ENCODE results near the gene BGLAP. TPM values are rescaled to one million over a fixed set of nuclear protein-coding genes. Genes with fewer than 3 reads are reported as not detected.
A peak's percentile ranks its signal among the peaks of the same experiment; 100 is the strongest.

Gene BGLAP
- total RNA-seq, 1 experiment from 2014 or later, result 2.3 TPM

DNA sequence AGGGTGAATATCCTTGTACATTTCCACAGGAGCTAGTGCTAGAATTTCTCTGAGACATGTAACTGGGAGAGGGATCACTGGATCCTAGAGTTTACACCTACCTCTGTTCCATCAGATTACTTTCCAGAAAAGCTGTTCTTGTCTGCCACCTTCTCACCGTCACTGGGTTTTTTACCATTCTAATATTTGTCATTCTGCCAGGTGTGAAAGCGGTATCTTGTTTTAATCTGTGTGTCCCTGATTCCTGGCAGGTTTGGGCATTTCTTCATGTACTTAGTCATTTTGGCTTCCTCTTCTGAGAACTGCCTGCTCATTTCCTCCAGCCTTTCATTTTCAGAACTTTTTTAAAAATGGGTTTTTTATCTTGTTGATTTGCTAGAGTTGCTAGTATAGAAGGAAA lies 24.1 kb upstream of the BGLAP start:
- H3K4me1 Mint-ChIP-seq, result peaks cover 7% of the 10 kb centered on the region
- H3K9me3 Mint-ChIP-seq, result no peaks in the 10 kb centered on the region
- no peak overlapping the region for H3K4me3 Mint-ChIP-seq
- H3K27me3 Mint-ChIP-seq (ENCODE audit: low read depth), result no peaks in the 10 kb centered on the region
- H3K27ac Mint-ChIP-seq, result no peak overlapping the region
- ChIA-PET POLR2A (no interaction called here), CTCF (interaction anchor here (0.7 to 1.2 kb wide), 3 partner anchors 76 to 184 kb away, joined by 3 to 6 read pairs (median 3); no protein-coding TSS in a partner anchor)
- H3K36me3 Mint-ChIP-seq, result peaks cover 37% of the 10 kb centered on the region
- TF ChIP-seq, protein P1, sequence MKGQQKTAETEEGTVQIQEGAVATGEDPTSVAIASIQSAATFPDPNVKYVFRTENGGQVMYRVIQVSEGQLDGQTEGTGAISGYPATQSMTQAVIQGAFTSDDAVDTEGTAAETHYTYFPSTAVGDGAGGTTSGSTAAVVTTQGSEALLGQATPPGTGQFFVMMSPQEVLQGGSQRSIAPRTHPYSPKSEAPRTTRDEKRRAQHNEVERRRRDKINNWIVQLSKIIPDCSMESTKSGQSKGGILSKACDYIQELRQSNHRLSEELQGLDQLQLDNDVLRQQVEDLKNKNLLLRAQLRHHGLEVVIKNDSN (CRISPR knock-in tag; IDR thresholded peaks at IDR 0.05), result no peak
- TF ChIP-seq TEAD1 (CRISPR knock-in tag; IDR thresholded peaks at IDR 0.05), result no peak
- TF ChIP-seq, protein P2, sequence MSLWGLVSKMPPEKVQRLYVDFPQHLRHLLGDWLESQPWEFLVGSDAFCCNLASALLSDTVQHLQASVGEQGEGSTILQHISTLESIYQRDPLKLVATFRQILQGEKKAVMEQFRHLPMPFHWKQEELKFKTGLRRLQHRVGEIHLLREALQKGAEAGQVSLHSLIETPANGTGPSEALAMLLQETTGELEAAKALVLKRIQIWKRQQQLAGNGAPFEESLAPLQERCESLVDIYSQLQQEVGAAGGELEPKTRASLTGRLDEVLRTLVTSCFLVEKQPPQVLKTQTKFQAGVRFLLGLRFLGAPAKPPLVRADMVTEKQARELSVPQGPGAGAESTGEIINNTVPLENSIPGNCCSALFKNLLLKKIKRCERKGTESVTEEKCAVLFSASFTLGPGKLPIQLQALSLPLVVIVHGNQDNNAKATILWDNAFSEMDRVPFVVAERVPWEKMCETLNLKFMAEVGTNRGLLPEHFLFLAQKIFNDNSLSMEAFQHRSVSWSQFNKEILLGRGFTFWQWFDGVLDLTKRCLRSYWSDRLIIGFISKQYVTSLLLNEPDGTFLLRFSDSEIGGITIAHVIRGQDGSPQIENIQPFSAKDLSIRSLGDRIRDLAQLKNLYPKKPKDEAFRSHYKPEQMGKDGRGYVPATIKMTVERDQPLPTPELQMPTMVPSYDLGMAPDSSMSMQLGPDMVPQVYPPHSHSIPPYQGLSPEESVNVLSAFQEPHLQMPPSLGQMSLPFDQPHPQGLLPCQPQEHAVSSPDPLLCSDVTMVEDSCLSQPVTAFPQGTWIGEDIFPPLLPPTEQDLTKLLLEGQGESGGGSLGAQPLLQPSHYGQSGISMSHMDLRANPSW (CRISPR knock-in tag; conservative IDR thresholded peaks at IDR 0.05; ENCODE audit: low read depth), result no peak
- TF ChIP-seq NFATC4 (CRISPR knock-in tag; IDR thresholded peaks at IDR 0.05), result no peak
- no peak for TF ChIP-seq IRF2 (CRISPR knock-in tag; IDR thresholded peaks at IDR 0.05; ENCODE audit: borderline replicate concordance, low read depth)
- TF ChIP-seq SP1 (CRISPR knock-in tag; conservative IDR thresholded peaks at IDR 0.05), result no peak
- TF ChIP-seq, protein P3, sequence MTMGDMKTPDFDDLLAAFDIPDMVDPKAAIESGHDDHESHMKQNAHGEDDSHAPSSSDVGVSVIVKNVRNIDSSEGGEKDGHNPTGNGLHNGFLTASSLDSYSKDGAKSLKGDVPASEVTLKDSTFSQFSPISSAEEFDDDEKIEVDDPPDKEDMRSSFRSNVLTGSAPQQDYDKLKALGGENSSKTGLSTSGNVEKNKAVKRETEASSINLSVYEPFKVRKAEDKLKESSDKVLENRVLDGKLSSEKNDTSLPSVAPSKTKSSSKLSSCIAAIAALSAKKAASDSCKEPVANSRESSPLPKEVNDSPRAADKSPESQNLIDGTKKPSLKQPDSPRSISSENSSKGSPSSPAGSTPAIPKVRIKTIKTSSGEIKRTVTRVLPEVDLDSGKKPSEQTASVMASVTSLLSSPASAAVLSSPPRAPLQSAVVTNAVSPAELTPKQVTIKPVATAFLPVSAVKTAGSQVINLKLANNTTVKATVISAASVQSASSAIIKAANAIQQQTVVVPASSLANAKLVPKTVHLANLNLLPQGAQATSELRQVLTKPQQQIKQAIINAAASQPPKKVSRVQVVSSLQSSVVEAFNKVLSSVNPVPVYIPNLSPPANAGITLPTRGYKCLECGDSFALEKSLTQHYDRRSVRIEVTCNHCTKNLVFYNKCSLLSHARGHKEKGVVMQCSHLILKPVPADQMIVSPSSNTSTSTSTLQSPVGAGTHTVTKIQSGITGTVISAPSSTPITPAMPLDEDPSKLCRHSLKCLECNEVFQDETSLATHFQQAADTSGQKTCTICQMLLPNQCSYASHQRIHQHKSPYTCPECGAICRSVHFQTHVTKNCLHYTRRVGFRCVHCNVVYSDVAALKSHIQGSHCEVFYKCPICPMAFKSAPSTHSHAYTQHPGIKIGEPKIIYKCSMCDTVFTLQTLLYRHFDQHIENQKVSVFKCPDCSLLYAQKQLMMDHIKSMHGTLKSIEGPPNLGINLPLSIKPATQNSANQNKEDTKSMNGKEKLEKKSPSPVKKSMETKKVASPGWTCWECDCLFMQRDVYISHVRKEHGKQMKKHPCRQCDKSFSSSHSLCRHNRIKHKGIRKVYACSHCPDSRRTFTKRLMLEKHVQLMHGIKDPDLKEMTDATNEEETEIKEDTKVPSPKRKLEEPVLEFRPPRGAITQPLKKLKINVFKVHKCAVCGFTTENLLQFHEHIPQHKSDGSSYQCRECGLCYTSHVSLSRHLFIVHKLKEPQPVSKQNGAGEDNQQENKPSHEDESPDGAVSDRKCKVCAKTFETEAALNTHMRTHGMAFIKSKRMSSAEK (CRISPR knock-in tag; IDR thresholded peaks at IDR 0.05; ENCODE audit: borderline replicate concordance), result no peak
- no peak for TF ChIP-seq ESRRA (CRISPR knock-in tag; IDR thresholded peaks at IDR 0.05; ENCODE audit: borderline replicate concordance)
- DNase-seq (ENCODE audit: low spot score), result no peak
- ATAC-seq, result no peak

DNA sequence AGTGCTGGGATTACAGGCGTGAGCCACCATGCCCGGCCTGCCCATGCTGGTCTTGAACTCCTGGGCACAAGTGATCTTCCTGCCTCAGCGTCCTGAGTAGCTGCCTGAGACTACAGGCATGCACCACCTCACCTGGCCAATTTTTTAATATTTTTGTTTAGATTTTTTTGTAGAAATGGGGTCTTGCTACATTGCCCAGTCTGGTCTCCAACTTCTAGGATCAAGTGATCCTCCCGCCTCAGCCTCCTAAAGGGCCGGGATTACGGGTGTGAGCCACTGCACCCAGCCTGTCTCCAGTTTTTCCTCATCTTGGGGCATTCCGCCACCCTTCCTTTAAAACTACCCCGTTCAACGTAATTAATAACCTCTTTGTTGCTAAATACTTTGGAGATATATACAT lies 21.8 kb upstream of the BGLAP start:
- Mint-ChIP-seq H3K27ac (no peak overlapping the region), H3K27me3 (ENCODE audit: low read depth) (no peaks in the 10 kb centered on the region), H3K4me1 (peaks cover under 1% of the 10 kb centered on the region), H3K36me3 (peaks cover 42% of the 10 kb centered on the region), H3K9me3 (no peaks in the 10 kb centered on the region), H3K4me3 (no peak overlapping the region)
- ChIA-PET CTCF (interaction anchor here (10.2 kb wide), 1 partner anchor 79 kb away, joined by 358 read pairs; no protein-coding TSS in a partner anchor), POLR2A (no interaction called here)
- TF ChIP-seq ZNF121 (CRISPR knock-in tag; IDR thresholded peaks at IDR 0.05) (0 out of 2 replicates have a peak, but pooled peaks have one; percentile 48), MXD4 (CRISPR knock-in tag; IDR thresholded peaks at IDR 0.05; ENCODE audit: borderline replicate concordance) (no peak)
- TF ChIP-seq, protein P4, sequence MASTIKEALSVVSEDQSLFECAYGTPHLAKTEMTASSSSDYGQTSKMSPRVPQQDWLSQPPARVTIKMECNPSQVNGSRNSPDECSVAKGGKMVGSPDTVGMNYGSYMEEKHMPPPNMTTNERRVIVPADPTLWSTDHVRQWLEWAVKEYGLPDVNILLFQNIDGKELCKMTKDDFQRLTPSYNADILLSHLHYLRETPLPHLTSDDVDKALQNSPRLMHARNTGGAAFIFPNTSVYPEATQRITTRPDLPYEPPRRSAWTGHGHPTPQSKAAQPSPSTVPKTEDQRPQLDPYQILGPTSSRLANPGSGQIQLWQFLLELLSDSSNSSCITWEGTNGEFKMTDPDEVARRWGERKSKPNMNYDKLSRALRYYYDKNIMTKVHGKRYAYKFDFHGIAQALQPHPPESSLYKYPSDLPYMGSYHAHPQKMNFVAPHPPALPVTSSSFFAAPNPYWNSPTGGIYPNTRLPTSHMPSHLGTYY (CRISPR knock-in tag; IDR thresholded peaks at IDR 0.05), result no peak
- DNase-seq (ENCODE audit: low spot score) (no peak), ATAC-seq (no peak)

DNA sequence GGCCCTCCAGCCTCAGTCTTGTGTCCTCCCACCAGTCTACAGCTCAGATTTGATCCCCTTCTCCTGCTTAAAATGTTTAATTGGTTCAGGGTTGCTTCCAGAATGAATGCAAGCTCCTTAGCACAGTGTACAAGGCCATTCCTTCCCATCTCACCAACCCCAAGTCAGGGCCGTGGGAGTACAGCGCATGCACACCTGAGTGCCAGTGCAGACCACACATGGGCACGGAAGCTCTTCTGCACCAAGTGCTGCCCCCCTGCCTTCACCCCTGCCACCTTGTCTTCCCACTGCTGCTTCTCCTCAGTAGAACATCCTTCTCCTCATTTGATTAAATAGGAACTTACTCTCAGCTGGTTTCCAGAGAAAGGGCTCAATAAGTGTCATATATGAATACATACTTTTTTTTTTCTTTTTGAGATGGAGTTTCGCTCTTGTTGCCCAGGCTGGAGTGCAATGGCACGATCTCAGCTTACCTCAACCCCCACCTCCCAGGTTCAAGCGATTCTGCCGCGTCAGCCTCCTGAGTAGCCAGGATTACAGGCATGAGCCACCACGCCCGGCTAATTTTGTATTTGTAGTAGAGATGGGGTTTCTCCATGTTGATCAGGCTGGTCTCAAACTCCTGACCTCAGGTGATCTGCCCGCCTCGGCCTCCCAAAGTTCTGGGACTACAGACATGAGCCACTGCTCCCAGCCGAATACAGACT lies 19.8 kb upstream of the BGLAP start:
- no peak overlapping the region for H3K4me3 Mint-ChIP-seq
- ChIA-PET POLR2A (no interaction called here), CTCF (interaction anchor here (10.2 kb wide), 1 partner anchor 81 kb away, joined by 358 read pairs; no protein-coding TSS in a partner anchor)
- H3K36me3 Mint-ChIP-seq, result peaks cover 53% of the 10 kb centered on the region
- no peak for ATAC-seq
- no peak for DNase-seq (ENCODE audit: low spot score)
- H3K27ac Mint-ChIP-seq, result 0 out of 2 replicates have a peak overlapping the region, but pooled peaks have one; percentile 6
- no peaks in the 10 kb centered on the region for H3K27me3 Mint-ChIP-seq (ENCODE audit: low read depth)
- no peaks in the 10 kb centered on the region for H3K9me3 Mint-ChIP-seq
- H3K4me1 Mint-ChIP-seq, result peaks cover 4% of the 10 kb centered on the region
- TF ChIP-seq, protein P5, sequence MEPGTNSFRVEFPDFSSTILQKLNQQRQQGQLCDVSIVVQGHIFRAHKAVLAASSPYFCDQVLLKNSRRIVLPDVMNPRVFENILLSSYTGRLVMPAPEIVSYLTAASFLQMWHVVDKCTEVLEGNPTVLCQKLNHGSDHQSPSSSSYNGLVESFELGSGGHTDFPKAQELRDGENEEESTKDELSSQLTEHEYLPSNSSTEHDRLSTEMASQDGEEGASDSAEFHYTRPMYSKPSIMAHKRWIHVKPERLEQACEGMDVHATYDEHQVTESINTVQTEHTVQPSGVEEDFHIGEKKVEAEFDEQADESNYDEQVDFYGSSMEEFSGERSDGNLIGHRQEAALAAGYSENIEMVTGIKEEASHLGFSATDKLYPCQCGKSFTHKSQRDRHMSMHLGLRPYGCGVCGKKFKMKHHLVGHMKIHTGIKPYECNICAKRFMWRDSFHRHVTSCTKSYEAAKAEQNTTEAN (CRISPR knock-in tag; IDR thresholded peaks at IDR 0.05), result no peak
- no peak for TF ChIP-seq ETV6 (CRISPR knock-in tag; IDR thresholded peaks at IDR 0.05)
- TF ChIP-seq IRF2 (CRISPR knock-in tag; IDR thresholded peaks at IDR 0.05; ENCODE audit: borderline replicate concordance, low read depth), result no peak
- TF ChIP-seq, protein P6, sequence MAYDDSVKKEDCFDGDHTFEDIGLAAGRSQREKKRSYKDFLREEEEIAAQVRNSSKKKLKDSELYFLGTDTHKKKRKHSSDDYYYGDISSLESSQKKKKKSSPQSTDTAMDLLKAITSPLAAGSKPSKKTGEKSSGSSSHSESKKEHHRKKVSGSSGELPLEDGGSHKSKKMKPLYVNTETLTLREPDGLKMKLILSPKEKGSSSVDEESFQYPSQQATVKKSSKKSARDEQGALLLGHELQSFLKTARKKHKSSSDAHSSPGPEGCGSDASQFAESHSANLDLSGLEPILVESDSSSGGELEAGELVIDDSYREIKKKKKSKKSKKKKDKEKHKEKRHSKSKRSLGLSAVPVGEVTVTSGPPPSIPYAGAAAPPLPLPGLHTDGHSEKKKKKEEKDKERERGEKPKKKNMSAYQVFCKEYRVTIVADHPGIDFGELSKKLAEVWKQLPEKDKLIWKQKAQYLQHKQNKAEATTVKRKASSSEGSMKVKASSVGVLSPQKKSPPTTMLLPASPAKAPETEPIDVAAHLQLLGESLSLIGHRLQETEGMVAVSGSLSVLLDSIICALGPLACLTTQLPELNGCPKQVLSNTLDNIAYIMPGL (CRISPR knock-in tag; IDR thresholded peaks at IDR 0.05), result no peak
- TF ChIP-seq, protein P7, sequence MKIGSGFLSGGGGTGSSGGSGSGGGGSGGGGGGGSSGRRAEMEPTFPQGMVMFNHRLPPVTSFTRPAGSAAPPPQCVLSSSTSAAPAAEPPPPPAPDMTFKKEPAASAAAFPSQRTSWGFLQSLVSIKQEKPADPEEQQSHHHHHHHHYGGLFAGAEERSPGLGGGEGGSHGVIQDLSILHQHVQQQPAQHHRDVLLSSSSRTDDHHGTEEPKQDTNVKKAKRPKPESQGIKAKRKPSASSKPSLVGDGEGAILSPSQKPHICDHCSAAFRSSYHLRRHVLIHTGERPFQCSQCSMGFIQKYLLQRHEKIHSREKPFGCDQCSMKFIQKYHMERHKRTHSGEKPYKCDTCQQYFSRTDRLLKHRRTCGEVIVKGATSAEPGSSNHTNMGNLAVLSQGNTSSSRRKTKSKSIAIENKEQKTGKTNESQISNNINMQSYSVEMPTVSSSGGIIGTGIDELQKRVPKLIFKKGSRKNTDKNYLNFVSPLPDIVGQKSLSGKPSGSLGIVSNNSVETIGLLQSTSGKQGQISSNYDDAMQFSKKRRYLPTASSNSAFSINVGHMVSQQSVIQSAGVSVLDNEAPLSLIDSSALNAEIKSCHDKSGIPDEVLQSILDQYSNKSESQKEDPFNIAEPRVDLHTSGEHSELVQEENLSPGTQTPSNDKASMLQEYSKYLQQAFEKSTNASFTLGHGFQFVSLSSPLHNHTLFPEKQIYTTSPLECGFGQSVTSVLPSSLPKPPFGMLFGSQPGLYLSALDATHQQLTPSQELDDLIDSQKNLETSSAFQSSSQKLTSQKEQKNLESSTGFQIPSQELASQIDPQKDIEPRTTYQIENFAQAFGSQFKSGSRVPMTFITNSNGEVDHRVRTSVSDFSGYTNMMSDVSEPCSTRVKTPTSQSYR (CRISPR knock-in tag; IDR thresholded peaks at IDR 0.05), result no peak

Measured in WTC11 (cell line).